Measurements from ENCODE around the gene SYTL4.

DNA sequence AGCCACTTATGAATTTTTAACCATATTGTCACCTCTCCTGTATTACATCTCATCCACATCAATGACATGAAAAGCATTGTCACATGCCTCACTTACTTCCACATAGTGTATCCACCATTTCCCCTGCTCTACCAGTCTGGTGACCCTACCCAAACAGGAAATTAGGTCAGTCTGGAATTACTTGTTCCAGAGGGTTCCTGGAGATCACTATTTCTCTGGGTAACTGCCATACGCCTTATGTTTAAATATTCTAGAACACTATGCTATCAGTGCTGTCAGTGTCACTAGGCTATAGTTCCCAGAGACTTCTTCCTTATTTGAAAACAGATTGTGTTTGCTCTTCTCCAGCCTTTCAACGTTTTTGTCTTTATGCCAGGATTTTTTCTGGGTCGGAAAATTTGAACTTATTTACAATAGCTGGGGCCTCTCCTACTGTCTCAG lies 73.0 kb downstream of the SYTL4 start:
- no peak for TF ChIP-seq POLR2AphosphoS5 (IDR thresholded peaks at IDR 0.05; ENCODE audit: low read depth)
- TF ChIP-seq, protein P1, sequence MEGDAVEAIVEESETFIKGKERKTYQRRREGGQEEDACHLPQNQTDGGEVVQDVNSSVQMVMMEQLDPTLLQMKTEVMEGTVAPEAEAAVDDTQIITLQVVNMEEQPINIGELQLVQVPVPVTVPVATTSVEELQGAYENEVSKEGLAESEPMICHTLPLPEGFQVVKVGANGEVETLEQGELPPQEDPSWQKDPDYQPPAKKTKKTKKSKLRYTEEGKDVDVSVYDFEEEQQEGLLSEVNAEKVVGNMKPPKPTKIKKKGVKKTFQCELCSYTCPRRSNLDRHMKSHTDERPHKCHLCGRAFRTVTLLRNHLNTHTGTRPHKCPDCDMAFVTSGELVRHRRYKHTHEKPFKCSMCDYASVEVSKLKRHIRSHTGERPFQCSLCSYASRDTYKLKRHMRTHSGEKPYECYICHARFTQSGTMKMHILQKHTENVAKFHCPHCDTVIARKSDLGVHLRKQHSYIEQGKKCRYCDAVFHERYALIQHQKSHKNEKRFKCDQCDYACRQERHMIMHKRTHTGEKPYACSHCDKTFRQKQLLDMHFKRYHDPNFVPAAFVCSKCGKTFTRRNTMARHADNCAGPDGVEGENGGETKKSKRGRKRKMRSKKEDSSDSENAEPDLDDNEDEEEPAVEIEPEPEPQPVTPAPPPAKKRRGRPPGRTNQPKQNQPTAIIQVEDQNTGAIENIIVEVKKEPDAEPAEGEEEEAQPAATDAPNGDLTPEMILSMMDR (IDR thresholded peaks at IDR 0.05; ENCODE audit: insufficient read depth, low read length), result no peak
